K562 (cell line): ENCODE measurements around the gene FAM171A2.

Experiments used
- CBX5 ChIP-seq: IDR thresholded peaks from 2 replicates; pipeline ENCODE4 v1.6.1; 2014; ENCODE audit warnings: low read depth, borderline replicate concordance
- CTCF ChIP-seq, 3 experiments: IDR thresholded peaks in 2 of 3; conservative IDR thresholded peaks in 1 of 3; 2 replicates each; pipeline ENCODE4 v1.5.1; 2011 to 2012; ENCODE audit warnings: low read length in 3 of 3, mild to moderate bottlenecking in 3 of 3, control low read depth in 2 of 3, improper control_type of control experiment in 1 of 3, inconsistent platforms in 1 of 3, low read depth in 1 of 3, mixed read lengths in 1 of 3, moderate library complexity in 1 of 3; ENCODE audit not compliant: insufficient read depth in 2 of 3
- ELF1 ChIP-seq: fragments of 200-800 bp; sonication (Bioruptor generic); IDR thresholded peaks from 2 replicates; pipeline ENCODE4 v1.6.1; 2016; ENCODE audit warnings: missing genetic modification characterization, missing compliant biosample characterization
- ELF2 ChIP-seq: fragments of 250-450 bp; sonication (Bioruptor Pico); IDR thresholded peaks from 2 replicates; pipeline ENCODE4 v1.5.0; 2021; ENCODE audit warnings: mild to moderate bottlenecking
- MTA3 ChIP-seq: fragments of 450-650 bp; formaldehyde crosslinking; IDR thresholded peaks from 2 replicates; pipeline ENCODE4 v1.6.1; 2017; ENCODE audit warnings: mild to moderate bottlenecking, borderline replicate concordance
- MXI1 ChIP-seq: IDR thresholded peaks from 2 replicates; pipeline ENCODE4 v1.6.1; 2011; ENCODE audit warnings: low read depth, mild to moderate bottlenecking, improper control_type of control experiment, low read length
- RCOR1 ChIP-seq, 2 experiments: IDR thresholded peaks; 2 replicates each; pipeline ENCODE4 v1.6.1; 2012; ENCODE audit warnings: low read depth in 2 of 2, low read length in 2 of 2, borderline replicate concordance in 1 of 2, improper control_type of control experiment in 1 of 2
- RHOXF2B ChIP-seq: fragments of 250-450 bp; sonication (Bioruptor Pico); conservative IDR thresholded peaks from 2 replicates; pipeline ENCODE4 v1.5.1; 2021
- ZNF79 ChIP-seq: fragments of 250-450 bp; sonication (Bioruptor Pico); IDR thresholded peaks from 2 replicates; pipeline ENCODE4 v1.4.0; 2020; ENCODE audit warnings: low read depth, mild to moderate bottlenecking, moderate library complexity

- no peak for TF ChIP-seq RCOR1 (IDR thresholded peaks at IDR 0.05; ENCODE audit: borderline replicate concordance in 1 of 2, low read depth in 2 of 2, low read length in 2 of 2)
- no peak for TF ChIP-seq ZNF79 (CRISPR knock-in tag)
- no peak for TF ChIP-seq CBX5
- TF ChIP-seq RHOXF2B (CRISPR knock-in tag) = no peak
- TF ChIP-seq CTCF (IDR thresholded peaks at IDR 0.05 in 2 of 3, conservative IDR thresholded peaks at IDR 0.05 in 1 of 3; ENCODE audit: insufficient read depth in 2 of 3, low read depth in 1 of 3, low read length in 3 of 3) = no peak
- no peak for TF ChIP-seq MTA3
- TF ChIP-seq MXI1 = no peak
- no peak for TF ChIP-seq ELF1 (tag)
- TF ChIP-seq ELF2 (CRISPR knock-in tag) = no peak
Measured at GRCh38 chr17:44351961-44352827, 11.5 kb downstream of the FAM171A2 start.
